ENCODE data around the gene KCNMB2. TPM values are rescaled to one million over a fixed set of nuclear protein-coding genes. Genes with fewer than 3 reads are reported as not detected.
"Not testable (repeated sequence)": the region's sequence is repeated elsewhere in the genome, so short reads cannot be mapped to it uniquely, and the experiment has no call there.

Gene KCNMB2
- polyA plus RNA-seq, 1 experiment, result not detected

DNA sequence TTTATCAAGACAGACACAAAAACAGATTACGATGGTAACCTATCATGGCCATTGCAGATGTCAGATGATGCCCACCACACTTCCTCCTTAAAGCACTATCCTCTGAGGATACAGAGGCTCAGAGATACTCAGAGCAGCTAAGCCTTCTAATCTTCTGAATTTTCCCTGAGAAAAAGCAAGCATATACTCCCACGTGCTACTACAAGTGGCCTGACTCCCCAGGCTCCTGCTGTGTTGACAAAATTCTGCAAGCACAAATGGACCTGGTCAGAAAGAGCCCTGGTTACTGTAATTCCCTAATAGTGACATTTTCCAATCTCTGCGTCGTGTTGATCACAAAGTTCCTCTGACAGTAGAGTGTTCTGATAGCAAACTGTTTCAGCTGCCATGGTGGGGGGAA is 207.1 kb downstream of the KCNMB2 start:
- H3K4me3 ChIP-seq (ENCODE audit: low read depth, low read length), result no peak overlapping the region
- H3K27me3 ChIP-seq (ENCODE audit: control insufficient read depth, insufficient read depth, low read length), result no peaks in the 10 kb centered on the region
- POLR2A ChIA-PET, result no interaction called here
- TF ChIP-seq, protein P1, sequence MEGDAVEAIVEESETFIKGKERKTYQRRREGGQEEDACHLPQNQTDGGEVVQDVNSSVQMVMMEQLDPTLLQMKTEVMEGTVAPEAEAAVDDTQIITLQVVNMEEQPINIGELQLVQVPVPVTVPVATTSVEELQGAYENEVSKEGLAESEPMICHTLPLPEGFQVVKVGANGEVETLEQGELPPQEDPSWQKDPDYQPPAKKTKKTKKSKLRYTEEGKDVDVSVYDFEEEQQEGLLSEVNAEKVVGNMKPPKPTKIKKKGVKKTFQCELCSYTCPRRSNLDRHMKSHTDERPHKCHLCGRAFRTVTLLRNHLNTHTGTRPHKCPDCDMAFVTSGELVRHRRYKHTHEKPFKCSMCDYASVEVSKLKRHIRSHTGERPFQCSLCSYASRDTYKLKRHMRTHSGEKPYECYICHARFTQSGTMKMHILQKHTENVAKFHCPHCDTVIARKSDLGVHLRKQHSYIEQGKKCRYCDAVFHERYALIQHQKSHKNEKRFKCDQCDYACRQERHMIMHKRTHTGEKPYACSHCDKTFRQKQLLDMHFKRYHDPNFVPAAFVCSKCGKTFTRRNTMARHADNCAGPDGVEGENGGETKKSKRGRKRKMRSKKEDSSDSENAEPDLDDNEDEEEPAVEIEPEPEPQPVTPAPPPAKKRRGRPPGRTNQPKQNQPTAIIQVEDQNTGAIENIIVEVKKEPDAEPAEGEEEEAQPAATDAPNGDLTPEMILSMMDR (IDR thresholded peaks at IDR 0.05; ENCODE audit: insufficient read depth, low read depth, low read length), result no peak
- CTCF ChIA-PET, result interaction anchor here (1.3 kb wide), 1 partner anchor 92 kb away, joined by 3 read pairs; no protein-coding TSS in a partner anchor
- H3K36me3 ChIP-seq (ENCODE audit: control insufficient read depth, insufficient read depth, low read length), result no peaks in the 10 kb centered on the region
- DNase-seq (ENCODE audit: low read depth), result no peak

DNA sequence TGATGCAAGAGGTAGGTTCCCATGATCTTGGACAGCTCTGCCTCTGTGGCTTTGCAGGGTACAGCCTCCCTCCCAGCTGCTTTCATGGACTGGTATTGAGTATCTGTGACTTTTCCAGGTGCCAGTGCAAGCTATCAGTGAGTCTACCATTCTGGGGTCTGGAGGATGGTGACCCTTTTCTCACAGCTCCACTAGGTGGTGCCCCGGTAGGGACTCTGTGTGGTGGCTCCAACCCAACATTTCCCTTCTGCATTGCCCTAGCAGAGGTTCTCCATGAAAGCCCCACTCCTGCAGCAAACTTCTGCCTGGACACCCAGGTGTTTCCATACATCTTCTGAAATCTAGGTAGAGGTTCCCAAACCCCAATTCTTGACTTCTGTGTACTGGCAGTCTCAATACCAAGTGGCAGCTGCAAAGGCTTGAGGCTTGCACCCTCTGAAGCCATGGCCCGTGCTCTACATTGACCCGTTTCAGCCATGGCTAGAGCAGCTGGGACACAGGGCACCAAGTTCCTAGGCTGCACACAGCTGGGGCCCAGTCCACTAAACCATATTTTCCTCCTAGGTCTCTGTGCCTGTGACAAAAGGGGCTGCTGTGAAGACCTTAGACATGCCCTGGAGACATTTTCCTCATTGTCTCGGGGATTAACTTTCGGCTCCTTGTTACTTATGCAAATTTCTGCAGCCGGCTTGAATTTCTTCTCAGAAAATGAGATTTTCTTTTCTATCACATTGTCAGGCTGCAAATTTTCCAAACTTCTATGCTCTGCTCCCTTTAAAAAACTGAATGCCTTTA is 209.8 kb downstream of the KCNMB2 start:
- POLR2A ChIA-PET; H3K4me3 ChIP-seq (ENCODE audit: low read depth, low read length); DNase-seq (ENCODE audit: low read depth); H3K27me3 ChIP-seq (ENCODE audit: control insufficient read depth, insufficient read depth, low read length); H3K36me3 ChIP-seq (ENCODE audit: control insufficient read depth, insufficient read depth, low read length): not testable (repeated sequence)
- CTCF ChIA-PET, result interaction anchor here (1.2 kb wide), 1 partner anchor 27 kb away, joined by 3 read pairs; no protein-coding TSS in a partner anchor

DNA sequence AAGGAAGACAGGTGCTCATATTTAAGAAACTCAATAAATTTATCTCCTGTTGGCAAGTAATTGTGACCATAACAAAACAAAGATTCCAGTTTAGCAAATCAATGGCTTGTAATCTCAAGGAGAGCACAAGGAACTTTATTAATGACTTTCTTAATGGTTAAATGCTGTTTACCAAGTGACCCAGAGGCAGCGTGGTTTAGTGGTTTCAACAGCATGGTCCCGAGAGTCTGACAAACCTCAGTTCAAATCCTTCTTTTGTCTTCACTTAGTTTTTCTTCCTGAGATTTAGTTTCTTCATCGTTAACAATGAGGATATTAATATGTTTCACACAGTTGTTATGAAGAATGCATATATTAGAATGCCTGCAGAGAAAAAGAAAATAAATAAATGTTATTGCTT is 212.6 kb downstream of the KCNMB2 start:
- Histone ChIP-seq H3K36me3 (ENCODE audit: control insufficient read depth, insufficient read depth, low read length) (no peaks in the 10 kb centered on the region), H3K4me3 (ENCODE audit: low read depth, low read length) (no peak overlapping the region), H3K27me3 (ENCODE audit: control insufficient read depth, insufficient read depth, low read length) (no peaks in the 10 kb centered on the region)
- DNase-seq (ENCODE audit: low read depth), result no peak
- TF ChIP-seq, protein P1 (IDR thresholded peaks at IDR 0.05; ENCODE audit: insufficient read depth, low read depth, low read length), result no peak
- ChIA-PET POLR2A (no interaction called here), CTCF (no interaction called here)

DNA sequence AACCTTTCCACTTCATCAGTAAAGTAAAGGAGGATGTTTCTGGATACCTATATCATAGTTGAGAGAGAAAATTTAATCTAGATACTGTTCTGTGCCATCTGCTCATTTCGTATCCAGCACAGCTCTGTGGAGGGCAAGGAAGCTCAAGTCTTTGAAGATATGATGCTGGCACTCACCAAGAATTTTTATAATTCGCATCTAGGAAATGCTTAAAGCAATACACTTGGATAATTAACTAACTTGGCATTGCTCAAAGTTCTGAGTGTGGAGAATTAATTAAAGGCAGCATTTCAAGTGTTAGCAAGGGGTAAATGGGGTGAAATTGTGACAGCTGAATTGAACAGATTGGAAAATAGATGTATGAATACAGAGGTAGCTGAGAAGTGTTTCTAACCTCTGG is 213.2 kb downstream of the KCNMB2 start:
- TF ChIP-seq, protein P1 (IDR thresholded peaks at IDR 0.05; ENCODE audit: insufficient read depth, low read depth, low read length), result no peak
- Histone ChIP-seq H3K36me3 (ENCODE audit: control insufficient read depth, insufficient read depth, low read length) (no peaks in the 10 kb centered on the region), H3K27me3 (ENCODE audit: control insufficient read depth, insufficient read depth, low read length) (no peaks in the 10 kb centered on the region), H3K4me3 (ENCODE audit: low read depth, low read length) (no peak overlapping the region)
- CTCF ChIA-PET, result interaction anchor here (1.1 kb wide), 1 partner anchor 9 kb away, joined by 3 read pairs; no protein-coding TSS in a partner anchor
- POLR2A ChIA-PET, result no interaction called here
- no peak for DNase-seq (ENCODE audit: low read depth)

DNA sequence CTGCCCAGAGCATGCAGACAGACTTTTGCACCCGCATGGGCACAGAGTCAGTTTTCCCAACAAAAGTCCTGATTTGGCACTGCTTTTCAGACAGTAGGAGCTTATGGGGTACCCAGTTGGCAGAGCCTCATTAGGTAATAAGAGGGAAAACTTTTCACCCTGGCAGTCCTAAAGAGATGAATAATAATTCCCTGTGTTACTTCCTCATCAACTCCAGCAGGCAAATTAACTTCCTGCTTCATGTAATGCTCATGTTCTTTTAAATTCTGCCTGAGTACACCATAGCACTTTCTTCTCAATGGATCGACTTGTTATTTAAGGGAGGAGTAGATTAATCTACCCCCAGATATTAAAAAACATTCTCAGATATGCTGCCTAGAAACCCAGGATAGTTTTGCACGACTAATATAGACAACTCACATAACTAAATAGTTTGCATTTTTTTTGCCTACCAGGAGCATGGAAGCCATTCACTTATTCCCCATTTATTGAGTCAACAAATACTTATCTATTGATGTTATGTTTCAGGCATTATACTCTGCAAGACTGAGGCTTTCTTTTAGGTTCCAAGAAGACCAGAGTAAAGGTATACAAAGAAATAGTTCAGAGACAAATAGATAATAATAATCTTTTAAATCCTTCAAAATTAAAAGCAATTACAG is 214.5 kb downstream of the KCNMB2 start:
- TF ChIP-seq, protein P1 (IDR thresholded peaks at IDR 0.05; ENCODE audit: insufficient read depth, low read depth, low read length), result no peak
- Histone ChIP-seq H3K4me3 (ENCODE audit: low read depth, low read length) (no peak overlapping the region), H3K36me3 (ENCODE audit: control insufficient read depth, insufficient read depth, low read length) (no peaks in the 10 kb centered on the region), H3K27me3 (ENCODE audit: control insufficient read depth, insufficient read depth, low read length) (no peaks in the 10 kb centered on the region)
- no peak for DNase-seq (ENCODE audit: low read depth)
- POLR2A ChIA-PET, result no interaction called here
- CTCF ChIA-PET, result interaction anchor here (1.1 kb wide), 1 partner anchor 11 kb away, joined by 3 read pairs; no protein-coding TSS in a partner anchor
